Measurements from ENCODE around the gene BBS10. TPM values are rescaled to one million over a fixed set of nuclear protein-coding genes. Genes with fewer than 3 reads are reported as not detected.
"Not testable (repeated sequence)": the region's sequence is repeated elsewhere in the genome, so short reads cannot be mapped to it uniquely, and the experiment has no call there.

The BBS10 gene
- total and polyA plus RNA-seq, 2 of the 8 experiments (the other 6 are each of a cell fraction or from before 2014, with no cell fraction given): 4.4 to 9.2 TPM

- WGBS, 2 experiments (ENCODE audit: extremely low coverage in 1 of 2, insufficient coverage in 1 of 2, insufficient read length in 1 of 2, insufficient replicate concordance in 2 of 2, low coverage in 1 of 2, low lambda C conversion rate in 2 of 2, missing lambda C conversion rate in 1 of 2): 93% methylated on average over 1 of the region's 1 CpG; no CpG with 5 or more reads in 1 of the 2 experiments
- H2BK15ac ChIP-seq (ENCODE audit: low read length); H4K91ac ChIP-seq (replicated peaks; ENCODE audit: insufficient read length, low read length); H4K5ac ChIP-seq (ENCODE audit: insufficient read length, low read depth, low read length); FAIRE-seq; H4K8ac ChIP-seq (ENCODE audit: extremely low read depth, insufficient read depth, low read length); H3K79me2 ChIP-seq (ENCODE audit: control insufficient read depth in 1 of 2, insufficient read depth in 2 of 2, low read length in 2 of 2); H3K9me3 ChIP-seq (ENCODE audit: insufficient read depth in 2 of 2, low read depth in 1 of 2, low read length in 1 of 2); H3K4ac ChIP-seq (replicated peaks; ENCODE audit: insufficient read length, low read depth, low read length); H3K27ac ChIP-seq (ENCODE audit: low read depth, low read length); H3K23ac ChIP-seq (ENCODE audit: insufficient read length); DNase-seq (ENCODE audit: low read depth in 1 of 2, low spot score in 2 of 2); H2BK20ac ChIP-seq (ENCODE audit: low read length); H3K79me1 ChIP-seq (ENCODE audit: low read depth, low read length); H4K20me1 ChIP-seq (replicated peaks in 1 of 2; ENCODE audit: control insufficient read depth in 1 of 2, insufficient read depth in 2 of 2, low read length in 2 of 2); H3K23me2 ChIP-seq (ENCODE audit: low read depth, low read length); H2AK5ac ChIP-seq (ENCODE audit: low read depth, low read length); H2BK12ac ChIP-seq (ENCODE audit: low read depth, low read length); H3K56ac ChIP-seq (replicated peaks; ENCODE audit: insufficient read length, low read depth, low read length); H2BK5ac ChIP-seq (ENCODE audit: low read depth, low read length); H2AFZ ChIP-seq (ENCODE audit: low read length); POLR2A ChIA-PET (ENCODE audit: partially characterized antibody); H3K14ac ChIP-seq (ENCODE audit: insufficient read length); H3K4me3 ChIP-seq (ENCODE audit: extremely low read depth in 1 of 4, insufficient read depth in 2 of 4, low read depth in 3 of 4, low read length in 4 of 4); H3K4me1 ChIP-seq (replicated peaks in 1 of 4; ENCODE audit: control insufficient read depth in 3 of 4, insufficient read depth in 4 of 4, low read length in 3 of 4); H3K4me2 ChIP-seq (ENCODE audit: insufficient read depth in 1 of 2, low read depth in 2 of 2, low read length in 2 of 2); H3K18ac ChIP-seq (ENCODE audit: extremely low read depth, low read length); H2BK120ac ChIP-seq (replicated peaks; ENCODE audit: low read depth, low read length); H3K9ac ChIP-seq (replicated peaks in 1 of 4; ENCODE audit: extremely low read depth in 1 of 4, low read depth in 3 of 4, low read length in 3 of 4); H3K27me3 ChIP-seq (replicated peaks in 1 of 4; ENCODE audit: control insufficient read depth in 3 of 4, extremely low read depth in 1 of 4, insufficient read depth in 3 of 4, low read length in 3 of 4): not testable (repeated sequence)
- H3K36me3 ChIP-seq (ENCODE audit: control insufficient read depth in 2 of 4, insufficient read depth in 4 of 4, low read length in 3 of 4): peaks cover 0 to 30% (median 8%) of the 10 kb centered on the region in 4 experiments; a peak in 4 of 8 replicates
- CTCF ChIA-PET (ENCODE audit: partially characterized antibody): interaction anchor here (1.1 to 1.6 kb wide), 3 partner anchors 13 to 79 kb away, joined by 3 to 6 read pairs (median 4); partner anchors contain the start of gene BBS10
These were observed 28.7 kb upstream of the BBS10 start for GRCh38 chr12:76376876-76377275.

All from H1 (cell line).